Glomerular visceral epithelial cell (primary cell): Measurements from ENCODE around the gene ZFP36L2.

Experiments used
- DNase-seq: peaks from one replicate; pipeline ENCODE4 v3.0.0-alpha.2; 2016; ENCODE audit errors: extremely low spot score

Gene ZFP36L2

DNA sequence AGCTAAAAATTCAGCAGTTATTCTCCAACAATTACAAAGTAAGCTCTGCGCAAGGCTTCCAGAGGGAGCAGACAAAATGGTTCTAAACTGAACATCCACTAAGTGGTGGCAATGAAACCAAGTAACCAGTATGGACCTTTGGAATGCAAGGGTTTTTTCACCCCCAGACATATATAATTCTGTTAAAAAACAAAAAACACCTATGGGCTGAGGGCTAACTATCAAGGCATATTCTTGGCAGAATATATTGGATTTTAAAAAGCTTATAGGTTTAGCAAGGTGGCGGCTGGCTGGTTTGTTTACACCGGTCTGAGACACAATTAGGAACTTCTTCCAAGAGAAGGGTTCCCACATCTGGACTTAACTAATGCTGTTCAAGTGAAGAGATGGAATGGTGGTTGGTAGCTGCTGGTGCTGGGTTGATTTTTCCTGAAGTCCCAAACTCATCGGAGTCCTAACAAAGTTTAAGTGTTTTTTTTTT lies 2.8 kb downstream of the ZFP36L2 start:
- peak; percentile 15 for DNase-seq

DNA sequence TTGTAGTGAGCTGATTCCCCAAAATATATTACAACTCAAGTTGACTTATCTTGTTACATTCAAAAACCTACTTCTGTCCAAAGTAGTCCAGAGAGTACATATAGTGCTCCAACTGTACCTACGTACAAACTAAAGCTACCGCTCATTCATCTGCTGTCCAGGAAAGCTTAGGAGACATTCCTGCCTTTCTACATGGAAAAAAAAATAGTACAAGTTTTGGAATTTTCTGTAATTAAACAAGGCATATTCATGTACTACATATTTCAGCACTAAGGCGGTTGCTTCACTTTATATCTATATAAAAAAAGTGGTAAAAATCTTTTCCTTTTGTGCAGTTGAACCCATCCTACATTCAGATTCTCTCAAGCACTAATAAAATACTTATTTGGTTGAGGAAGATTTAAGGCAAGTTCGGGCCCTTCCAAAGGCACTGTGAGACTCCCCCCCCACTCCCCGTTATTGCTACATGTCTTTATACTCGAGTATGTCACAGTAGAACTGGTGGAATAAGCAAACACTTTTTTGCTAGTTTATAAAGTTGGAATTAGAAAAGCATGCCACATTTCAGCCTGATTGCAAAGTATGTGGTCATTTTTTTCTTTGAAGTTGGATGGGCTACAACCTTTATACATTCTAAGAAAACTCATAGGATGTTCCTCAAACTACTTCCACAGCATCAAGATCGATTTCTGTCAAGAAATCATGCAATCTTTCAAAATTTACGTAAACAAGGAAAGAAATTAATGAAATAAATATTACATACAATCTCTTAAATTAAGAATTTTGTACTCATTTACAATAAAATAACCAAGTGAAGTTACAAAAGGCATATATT lies 3.7 kb downstream of the ZFP36L2 start:
- DNase-seq: peak; percentile 15

DNA sequence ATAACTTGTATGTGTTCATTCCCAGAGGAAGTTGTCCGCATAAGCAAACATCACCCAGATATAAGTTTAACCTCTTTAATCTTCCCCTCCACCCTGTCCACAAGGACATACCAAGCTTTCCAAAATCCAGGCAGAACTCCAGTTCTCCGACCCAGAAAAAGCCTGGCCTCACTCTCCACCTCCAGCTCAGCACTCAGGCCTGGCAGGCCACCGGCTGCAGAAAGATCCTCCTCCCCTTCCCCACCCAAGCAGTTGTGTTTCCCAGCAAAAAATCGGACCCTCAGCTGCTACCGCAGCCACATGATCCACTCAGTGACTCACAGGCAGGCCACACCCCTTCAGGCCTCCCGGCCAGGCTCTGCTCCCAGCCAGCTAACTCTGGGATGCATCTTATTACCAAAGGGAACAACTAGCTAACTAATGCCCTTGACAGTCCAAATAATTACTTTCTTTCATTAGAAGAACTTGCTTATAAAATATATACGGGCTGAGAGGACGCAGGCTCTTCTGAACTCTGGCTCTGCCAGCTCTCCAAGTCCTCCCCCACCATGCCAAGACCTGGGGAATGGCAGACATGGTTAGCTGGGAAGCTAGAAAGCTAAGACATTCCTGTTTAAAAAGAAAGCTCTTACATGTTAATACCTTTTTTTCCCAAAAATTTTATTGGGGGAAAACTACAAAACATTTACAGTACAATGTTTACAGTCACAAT lies 4.5 kb downstream of the ZFP36L2 start:
- DNase-seq: peak; percentile 89

DNA sequence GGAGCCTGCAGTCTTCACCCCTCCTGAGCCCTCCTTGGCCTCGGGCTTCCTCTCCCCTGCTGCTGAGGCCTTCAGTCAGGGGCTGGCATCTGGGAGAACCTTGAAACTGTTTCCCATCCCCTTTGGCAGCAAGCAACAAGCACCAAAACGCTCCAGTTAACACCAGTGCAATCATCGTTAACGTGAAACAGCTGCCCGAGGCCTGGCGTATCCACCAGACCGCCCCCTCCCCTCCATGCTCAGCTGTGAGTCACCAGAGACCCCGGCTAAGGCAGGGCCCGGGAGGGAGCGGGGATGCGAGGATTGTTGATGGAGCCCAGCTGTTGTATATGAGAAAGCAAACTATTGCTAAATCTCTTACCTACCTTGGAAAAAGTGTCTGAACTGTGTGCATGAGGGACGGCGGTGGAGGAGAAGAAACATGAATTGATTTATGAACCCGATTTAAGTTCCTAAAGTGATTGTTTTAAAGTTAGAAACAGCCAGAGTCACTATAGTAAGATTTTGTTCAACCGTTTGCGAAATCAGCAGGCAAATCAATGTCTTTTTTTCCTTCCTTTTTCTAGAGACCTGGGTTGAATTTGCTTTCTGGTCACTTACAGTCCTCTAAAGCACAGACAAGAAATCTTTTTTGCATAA lies 5.2 kb downstream of the ZFP36L2 start:
- peak; percentile 76 for DNase-seq

DNA sequence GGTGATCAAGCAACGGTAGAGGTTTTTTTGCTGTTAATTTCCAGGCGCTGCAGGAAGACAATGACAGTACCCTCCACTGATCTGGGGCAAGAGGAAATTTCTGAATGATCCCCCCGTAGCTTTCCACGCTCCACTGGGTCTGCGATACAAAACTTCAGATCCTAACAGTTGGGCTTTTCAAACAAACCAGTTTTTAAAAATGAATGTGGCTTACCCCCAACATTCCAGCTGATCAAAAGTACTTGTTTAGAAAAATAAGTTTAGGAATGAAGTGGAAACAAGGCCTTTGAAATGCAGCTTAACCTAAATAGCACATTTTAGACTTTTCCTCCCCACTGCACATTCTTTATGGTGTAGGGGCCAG lies 5.7 kb downstream of the ZFP36L2 start:
- no peak for DNase-seq

DNA sequence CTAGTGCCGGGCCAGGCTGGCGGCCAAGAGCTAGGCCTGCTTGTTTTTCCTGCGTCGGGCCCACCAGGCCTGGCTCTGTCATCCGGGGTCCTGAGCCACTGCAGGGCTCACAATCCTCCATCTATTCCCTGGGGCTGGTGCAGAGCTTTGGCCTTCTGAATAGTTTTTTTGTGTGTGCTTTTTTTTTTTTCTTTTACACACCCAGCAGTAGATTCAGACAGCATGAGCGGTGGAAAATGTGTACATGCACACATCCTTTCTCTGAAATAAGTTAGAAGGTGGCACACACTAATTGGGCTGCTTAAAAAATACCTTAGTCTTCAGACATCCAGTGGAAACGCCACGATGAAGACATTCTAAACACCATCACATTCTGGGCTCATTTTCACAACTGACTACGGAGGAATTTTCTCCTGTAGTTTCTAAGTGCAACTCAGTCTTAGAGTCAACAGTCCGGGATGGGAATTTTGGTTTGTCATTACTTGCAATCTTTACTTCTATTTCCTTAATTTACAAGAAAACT lies 6.1 kb downstream of the ZFP36L2 start:
- no peak for DNase-seq

DNA sequence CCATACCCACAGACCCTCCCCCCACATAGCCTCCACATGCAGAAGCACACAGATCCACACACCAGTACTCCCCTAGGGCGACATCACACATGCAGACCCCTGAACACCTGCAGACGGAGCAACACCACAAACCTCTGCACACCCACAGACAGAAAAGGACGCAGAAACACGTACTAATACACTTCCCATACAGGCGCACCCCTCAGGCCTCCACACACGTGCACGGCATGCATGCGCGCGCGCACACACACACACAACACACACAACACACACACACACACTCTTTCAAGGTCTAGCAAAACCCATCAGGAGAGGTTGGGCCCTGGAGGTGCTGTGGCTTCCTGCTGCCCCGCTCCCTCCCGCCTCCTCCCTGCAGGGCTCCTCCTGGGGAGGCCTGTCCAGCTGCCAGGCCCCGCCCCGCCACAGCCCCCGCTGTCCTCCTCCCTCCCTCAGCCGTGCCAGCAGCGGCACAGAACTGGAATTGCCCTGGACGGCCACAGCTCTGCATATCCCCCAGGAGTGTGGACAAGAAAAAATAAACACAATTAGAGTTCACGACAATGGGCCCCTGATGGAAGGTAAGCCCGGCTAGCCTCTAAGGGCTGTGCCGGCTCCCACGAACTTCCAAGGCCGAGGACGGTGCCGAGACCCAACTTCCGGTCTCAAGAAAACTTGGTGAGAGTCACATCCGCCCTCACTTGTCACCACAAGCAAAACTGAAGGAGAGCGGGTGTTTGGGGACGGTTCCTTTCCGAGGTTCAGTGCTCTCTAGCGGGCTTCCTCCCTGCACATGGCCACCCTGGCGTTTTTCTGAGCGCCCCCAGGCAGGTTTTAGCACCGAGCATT lies 6.8 kb downstream of the ZFP36L2 start:
- DNase-seq: peak; percentile 76

DNA sequence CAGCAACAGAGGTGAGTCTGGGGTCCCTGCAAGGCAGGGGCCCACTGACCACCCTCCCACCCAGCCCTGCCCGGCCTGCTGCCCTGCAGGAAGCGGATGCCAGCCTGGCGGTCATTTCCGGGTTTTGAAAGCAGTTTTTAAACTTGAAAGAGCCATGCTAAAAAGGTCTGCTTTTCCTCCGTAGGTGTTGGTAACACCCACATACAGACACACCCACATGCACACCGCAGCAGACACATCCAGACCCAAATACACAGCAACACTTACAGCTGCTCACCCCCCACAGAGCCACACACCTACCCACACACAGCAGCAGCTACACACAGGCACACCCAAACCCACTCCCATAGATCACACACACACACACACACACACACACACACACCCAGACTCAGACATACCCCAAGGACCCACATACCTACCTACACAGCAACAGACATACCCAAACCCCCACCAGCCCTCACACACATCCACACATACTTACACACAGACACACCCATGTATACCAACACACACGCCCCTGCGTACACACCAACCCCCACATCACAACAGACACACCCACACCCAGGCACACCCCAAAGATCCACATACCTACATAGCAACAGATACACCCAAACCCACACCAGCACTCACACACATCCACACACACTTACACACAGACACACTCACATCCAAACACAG lies 7.6 kb downstream of the ZFP36L2 start:
- DNase-seq: peak; percentile 29

DNA sequence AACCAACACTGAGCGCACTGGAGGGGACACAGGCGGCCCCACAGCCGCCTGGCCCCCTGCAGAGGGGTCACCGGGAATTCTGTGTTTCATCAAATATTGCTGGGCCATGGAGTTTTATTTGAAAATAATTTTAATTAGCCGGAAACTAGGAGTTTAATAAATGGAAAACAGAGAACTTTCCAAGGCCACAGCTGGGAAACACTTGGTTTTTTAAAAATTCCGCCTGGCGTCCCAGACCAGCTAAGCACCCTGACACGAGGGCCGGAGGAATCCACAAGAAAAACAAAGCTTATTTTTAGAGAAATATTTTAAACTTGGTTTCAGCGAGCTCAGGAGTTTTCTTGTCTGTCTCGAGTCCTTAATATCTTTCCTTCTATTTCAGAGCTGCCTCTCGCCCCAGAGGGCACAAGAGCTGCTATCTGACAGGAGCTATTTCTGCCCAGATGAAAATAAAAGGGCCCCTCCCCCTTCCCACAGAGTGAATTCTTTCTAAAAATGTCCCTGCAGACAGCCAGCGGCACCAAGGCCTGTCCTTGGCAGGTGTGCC lies 8.2 kb downstream of the ZFP36L2 start:
- no peak for DNase-seq

DNA sequence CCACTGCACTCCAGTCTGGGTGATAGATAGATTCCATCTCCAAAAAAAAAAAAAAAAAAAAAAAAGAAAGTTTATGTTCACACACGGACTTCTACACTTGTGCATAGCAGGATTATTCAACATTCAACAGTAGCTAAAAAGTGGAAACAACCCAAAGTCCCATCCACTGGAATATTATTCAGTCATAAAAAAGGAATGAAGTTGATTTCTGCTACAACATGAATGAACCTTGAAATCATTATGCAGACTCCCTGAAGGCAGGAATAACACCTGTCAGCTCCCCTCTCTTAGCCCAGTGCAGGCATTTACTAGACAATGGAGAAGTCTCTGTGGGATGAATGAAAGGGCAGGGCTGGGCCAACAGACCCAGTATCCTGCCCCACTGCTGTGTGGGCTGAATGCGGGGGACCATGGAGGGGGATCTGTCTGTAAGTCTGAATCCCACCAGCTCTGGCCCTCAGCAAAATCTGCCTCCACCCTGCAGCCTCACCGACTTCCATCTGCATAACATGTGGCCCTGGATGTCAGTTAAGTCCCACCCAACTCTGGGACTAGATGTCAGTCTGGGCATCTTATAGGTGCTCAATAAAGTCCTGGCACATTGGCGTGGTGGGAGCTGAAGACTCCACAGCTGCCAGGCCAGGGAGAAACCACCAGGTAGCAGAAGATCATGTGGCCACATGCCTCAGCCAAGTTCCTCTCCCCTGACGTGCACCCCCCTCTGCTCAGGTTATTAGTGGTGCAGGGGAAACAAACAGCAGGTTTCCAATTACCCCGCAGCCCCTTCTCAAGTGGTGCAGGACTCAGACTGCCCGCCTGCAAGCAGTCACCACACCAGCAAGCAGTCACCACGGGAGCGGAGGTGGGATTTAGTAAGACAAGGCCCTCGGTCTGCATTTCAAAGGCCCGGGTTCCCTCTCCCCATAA lies 8.9 kb downstream of the ZFP36L2 start:
- no peak for DNase-seq

DNA sequence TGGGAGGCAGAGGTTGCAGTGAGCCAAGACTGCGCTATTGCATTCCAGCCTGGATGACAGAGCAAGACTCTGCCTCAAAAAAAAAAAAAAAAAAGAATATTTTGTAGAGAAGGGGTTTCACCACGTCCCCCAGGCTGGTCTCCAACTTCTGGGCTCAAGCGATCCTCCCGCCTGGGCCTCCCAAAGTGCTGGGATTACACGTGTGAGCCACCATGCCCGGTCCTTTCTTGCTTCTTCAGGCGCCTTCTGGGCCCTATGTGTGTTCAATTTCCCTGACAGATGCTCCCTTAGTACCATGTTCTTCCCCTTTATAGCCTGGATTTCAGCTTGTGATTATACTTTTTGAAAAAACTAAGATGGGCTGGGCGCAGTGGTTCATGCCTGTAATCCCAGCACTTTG lies 9.8 kb downstream of the ZFP36L2 start:
- DNase-seq: no peak

DNA sequence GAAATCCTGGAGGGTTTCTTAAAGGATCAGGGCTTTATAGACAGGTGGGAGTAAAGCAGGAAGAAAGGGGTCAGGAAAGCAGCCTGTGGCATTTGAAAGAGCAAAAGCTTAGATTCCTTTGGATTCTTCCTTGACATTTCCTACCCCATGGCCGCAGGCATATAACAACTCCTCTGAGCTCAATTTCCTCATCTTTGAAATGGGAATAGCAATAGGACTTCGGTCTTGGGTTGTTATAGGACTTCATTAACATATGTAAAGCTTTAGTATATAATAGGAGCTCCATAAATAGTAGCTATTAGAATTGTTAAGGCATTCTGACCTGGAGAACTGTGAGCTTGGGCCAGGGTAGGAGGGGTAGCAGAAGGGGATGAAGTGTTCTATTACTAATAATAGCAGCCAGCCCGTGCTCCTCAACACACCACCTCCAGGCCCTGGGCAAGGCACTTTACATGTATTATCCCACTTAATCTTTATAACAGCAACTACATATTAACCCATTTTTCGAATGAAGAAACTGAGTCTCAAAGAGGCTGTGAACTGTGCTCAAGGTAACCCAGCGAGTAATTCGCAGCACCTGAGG lies 10.6 kb downstream of the ZFP36L2 start:
- DNase-seq: no peak

DNA sequence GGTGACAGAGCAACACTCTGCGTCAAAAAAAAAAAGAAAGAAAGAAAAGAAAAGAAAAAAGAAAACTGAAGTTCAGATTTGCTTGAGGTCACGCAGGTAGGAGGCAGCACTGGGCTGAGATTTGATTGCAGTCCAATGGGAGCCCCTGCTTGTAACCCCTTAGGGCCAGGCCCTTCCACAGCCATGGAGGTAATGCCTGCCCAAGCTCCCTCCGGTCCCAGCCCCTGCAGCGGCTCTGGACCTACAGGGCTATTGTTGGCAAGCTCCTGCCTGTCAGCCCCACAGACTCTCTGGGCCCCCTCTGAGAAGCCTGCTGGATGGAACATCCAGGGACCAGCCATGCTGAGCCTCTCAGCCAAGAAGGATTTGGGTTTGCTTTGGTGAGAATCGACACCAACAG lies 12.2 kb downstream of the ZFP36L2 start:
- DNase-seq: no peak

DNA sequence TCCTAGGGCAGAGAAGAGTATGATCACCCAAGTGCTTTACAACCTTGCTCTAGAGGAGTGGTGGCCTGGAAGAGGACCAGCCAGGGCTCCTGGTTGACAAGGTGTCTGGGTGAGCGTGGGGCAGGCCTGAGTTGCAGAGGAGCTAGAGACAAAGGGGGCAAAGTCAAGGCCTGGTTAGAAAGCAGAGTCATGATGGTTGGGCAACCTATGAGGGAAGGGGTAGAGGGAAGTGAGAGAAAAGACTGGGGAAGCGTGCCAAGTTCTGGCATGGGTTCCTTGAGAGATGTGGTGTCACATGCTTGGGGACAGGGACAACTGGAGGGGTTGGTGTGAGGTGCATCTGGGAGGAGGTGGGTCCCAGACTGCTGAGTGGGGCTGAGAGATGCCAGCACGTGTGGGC lies 13.5 kb downstream of the ZFP36L2 start:
- DNase-seq: no peak

DNA sequence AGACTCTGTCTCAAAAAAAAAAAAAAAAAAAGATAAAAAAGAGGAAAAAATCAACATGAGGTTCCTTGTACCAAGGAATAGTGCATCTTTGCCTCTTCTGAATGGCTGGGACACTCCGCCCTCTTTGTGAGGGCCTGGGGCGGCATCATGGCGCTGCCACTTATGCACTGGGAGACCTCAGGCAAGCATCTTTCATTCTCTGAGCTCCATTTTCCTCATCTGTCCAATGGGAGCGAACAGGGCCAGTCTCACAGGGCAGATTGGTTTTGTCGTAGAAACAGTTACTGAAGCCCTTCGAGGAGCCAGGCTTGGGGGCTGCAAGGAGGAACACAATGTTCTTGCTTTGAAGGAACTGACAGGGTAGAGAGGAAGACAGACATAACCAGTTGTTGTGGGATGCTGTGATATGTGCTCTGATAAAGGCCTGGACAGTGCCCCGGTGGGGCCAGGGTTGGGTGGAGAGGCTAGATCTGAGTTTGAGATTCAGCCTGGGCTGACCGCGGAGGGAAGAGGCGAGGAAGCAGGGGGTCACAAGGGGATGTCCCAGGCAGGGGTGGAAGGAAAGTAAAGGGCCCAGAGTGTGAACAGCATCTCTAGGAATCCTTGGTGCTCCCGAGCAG lies 14.1 kb downstream of the ZFP36L2 start:
- DNase-seq: no peak

DNA sequence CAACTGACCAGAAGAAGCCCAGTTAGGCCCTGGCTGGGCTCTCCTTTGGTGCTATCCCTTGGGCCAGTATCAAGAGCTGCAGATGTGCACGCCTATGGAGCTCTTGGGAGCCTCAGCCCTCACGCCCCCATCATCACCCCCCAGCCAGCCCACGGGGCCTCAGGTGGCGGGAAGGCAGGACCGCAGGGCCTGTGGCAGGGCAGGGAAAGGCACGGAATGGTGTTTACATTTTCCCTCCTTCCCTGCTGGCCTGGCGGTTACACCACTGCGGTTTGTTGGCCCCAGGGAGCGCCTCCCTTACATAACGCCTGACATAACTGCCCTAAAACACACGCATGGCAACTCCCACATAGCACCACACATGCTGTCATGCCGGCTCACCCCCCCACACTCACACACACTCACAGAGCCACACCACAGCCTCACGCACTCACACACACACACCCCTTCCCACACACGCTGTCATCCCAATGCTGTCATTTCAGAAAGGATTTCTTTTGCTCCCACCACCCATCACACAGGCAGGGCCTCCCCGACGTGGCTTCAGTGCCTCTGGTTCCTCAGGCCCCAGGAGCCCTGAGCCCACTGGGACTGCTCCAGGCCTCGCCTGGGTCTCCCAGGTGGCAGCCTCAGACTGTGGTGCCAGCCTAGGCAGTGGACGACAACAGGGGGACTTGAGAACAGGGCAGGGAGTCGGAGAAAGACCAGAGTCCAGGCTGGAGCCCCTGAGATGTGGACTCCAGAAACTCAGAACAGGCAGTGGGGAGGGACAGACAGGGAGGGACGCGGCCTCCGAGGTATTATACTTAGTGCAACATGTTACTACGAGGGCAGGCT lies 15.7 kb downstream of the ZFP36L2 start:
- DNase-seq: peak; percentile 63

DNA sequence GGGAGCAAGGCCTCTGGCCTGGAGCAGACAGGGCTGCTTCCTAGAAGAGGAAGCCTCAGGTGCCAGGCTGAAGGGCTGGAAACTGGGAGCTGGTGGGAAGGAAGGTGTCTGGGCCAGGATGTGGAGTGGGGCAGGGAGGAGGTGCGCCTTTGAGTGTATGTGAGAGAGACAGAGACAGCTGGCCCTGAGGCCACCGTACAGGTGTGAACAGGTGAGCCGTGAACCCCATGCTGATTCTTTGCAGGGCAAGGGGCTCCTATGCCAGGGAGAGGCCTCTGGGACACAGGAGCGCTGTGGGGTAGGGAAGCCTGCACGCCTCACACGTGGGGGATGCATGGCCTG lies 16.3 kb downstream of the ZFP36L2 start:
- DNase-seq: no peak

DNA sequence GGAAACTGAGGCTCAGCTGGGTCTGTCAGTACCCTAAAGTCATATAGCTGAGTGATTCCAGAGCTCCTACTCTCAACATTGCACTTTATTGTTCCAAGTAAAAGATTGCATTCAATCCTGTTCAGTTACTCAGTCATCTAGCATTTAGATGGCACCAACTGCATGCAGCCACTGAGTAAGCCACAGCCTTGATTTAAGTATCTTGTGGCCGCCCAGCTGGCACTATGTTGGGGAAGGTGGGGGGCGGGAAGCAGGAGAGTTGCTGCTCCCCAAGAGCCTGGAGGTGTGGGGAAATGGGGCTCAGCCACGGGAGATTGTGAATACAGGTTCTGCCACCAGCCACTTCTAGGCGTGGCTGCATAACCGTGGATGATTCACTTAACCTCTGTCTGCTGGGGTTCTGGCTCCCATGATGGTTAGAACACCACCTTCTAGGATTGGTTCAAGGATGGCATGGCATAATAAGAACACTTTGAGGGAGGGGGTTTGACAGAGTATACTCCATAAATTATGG lies 17.1 kb downstream of the ZFP36L2 start:
- DNase-seq: no peak
